ENCODE results near the gene DCDC1. TPM values are rescaled to one million over a fixed set of nuclear protein-coding genes. Genes with fewer than 3 reads are reported as not detected.

The DCDC1 gene
- total RNA-seq, 2 experiments from 2014 or later = not detected

DNA sequence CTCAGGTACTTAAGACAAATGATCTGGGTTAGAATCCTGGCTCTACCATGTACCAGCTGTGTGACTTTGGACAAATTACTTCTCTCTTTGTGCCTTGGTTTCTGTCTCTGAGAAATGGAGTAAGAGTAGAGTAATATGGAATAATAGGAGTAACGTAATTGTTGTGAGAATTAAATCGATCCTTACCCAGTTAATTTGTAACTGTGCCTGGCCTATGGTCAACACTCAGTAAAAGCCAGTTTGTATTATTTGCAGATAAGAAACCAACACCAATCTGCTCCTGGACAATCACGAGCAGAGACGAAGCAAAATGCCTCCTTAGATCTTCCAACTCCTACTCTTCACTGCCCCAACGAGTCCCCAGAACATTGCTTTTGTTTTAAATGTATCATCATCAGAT, 266.7 kb downstream of the DCDC1 start:
- Mint-ChIP-seq H3K9me3 (no peaks in the 10 kb centered on the region), H3K27me3 (no peaks in the 10 kb centered on the region), H3K4me3 (no peak overlapping the region), H3K27ac (no peak overlapping the region), H3K36me3 (ENCODE audit: low read depth) (no peaks in the 10 kb centered on the region), H3K4me1 (no peaks in the 10 kb centered on the region)
- CTCF ChIA-PET = no interaction called here
- POLR2A ChIA-PET = no interaction called here
- DNase-seq = no peak

DNA sequence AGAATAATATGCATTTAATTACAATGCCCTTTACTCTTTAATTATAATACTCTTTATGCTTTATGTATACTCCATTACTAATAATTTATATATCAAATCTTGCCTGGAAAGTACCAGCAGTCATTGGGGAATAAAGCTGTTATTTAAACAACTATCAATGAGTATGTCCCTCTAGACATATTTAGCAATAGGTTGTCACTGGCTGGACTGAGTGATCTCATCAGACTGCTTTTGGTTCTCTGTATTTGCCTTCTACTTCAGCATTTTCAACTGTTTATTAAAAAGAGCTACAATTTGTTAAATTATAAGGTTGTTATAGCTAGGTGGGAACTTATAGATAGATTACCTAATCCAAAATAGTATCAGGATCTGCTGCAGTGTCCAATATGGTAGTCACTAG, 267.2 kb downstream of the DCDC1 start:
- no peak for DNase-seq
- Mint-ChIP-seq H3K4me1 (no peaks in the 10 kb centered on the region), H3K4me3 (no peak overlapping the region), H3K27me3 (no peaks in the 10 kb centered on the region), H3K9me3 (no peaks in the 10 kb centered on the region), H3K36me3 (ENCODE audit: low read depth) (no peaks in the 10 kb centered on the region), H3K27ac (no peak overlapping the region)
- POLR2A ChIA-PET = no interaction called here
- CTCF ChIA-PET = no interaction called here

DNA sequence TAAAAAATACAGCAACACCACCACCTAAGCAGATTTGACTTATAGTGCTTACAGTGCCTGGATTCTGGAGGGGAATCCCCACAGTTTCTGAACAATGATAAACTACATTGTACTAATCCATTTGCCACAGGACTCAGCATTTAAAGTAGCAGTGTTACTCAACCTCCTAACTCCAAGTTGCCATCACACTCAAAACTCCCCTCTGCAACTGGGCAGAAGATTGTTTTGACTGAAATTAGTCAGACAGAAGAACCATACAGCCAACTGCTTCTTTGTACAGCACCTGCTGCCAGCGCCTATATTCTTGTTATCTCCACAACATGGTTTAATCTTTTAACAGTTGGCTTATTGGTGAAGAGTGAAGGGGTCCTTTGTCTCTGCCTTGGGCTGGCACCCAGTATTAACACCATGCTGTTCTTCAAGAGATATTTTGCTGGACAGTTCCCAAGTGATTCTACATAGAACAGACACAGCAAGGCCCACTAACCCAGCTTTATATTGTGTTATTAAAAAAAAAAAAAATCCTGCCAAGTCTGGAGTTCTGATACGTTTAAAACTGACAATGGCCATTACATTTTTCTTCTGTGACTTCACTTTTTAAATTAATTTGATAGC, 273.2 kb downstream of the DCDC1 start:
- H3K4me1 Mint-ChIP-seq = no peaks in the 10 kb centered on the region
- H3K9me3 Mint-ChIP-seq = no peaks in the 10 kb centered on the region
- no peaks in the 10 kb centered on the region for H3K36me3 Mint-ChIP-seq (ENCODE audit: low read depth)
- H3K4me3 Mint-ChIP-seq = no peak overlapping the region
- H3K27ac Mint-ChIP-seq = no peak overlapping the region
- no peaks in the 10 kb centered on the region for H3K27me3 Mint-ChIP-seq
- DNase-seq = no peak
- ChIA-PET POLR2A (no interaction called here), CTCF (no interaction called here)

DNA sequence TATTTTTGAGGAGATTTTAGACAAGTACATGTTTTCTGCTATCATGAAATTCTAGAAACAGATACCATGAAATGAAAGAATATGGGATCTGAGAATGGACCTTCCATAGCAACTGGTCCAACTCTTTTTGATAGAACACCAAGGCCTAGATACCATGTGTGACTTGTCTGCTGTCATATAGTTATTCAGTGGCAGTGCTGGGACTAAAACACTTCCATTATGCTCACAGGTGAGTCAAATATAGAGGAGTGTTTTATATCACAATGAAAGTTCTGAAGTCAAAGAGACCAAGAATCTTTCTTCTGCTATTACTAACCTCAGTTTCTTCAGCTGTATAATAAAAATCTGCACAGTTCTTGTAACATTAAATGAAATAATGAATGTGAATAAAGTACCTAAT, 276.9 kb downstream of the DCDC1 start:
- CTCF ChIA-PET = no interaction called here
- Mint-ChIP-seq H3K4me1 (no peaks in the 10 kb centered on the region), H3K36me3 (ENCODE audit: low read depth) (no peaks in the 10 kb centered on the region), H3K9me3 (peaks cover 14% of the 10 kb centered on the region), H3K27me3 (no peaks in the 10 kb centered on the region), H3K27ac (no peak overlapping the region), H3K4me3 (no peak overlapping the region)
- POLR2A ChIA-PET = no interaction called here
- DNase-seq = no peak

DNA sequence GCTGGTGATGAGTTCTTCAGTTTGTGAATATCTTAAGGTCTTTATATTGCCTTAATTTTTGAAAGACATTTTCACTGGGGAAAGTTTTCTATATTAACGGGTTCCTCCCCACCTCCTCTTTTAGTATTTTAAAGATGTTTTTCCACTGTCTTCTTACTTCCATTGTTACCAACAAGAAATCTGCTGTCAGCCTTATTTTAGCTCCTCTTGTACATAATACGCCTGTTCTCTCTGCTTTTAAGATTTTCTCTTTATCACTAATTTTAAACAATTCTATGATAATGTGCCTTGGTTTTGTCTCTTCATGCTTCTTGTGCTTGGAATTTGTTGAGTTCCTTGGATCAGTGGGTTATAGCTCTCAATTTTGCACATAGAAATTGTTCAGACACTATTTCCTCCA, 280.4 kb downstream of the DCDC1 start:
- no peaks in the 10 kb centered on the region for H3K36me3 Mint-ChIP-seq (ENCODE audit: low read depth)
- H3K4me3 Mint-ChIP-seq = no peak overlapping the region
- H3K27me3 Mint-ChIP-seq = no peaks in the 10 kb centered on the region
- no peaks in the 10 kb centered on the region for H3K4me1 Mint-ChIP-seq
- DNase-seq = no peak
- ChIA-PET CTCF (no interaction called here), POLR2A (no interaction called here)
- no peak overlapping the region for H3K27ac Mint-ChIP-seq
- H3K9me3 Mint-ChIP-seq = peaks cover 17% of the 10 kb centered on the region

DNA sequence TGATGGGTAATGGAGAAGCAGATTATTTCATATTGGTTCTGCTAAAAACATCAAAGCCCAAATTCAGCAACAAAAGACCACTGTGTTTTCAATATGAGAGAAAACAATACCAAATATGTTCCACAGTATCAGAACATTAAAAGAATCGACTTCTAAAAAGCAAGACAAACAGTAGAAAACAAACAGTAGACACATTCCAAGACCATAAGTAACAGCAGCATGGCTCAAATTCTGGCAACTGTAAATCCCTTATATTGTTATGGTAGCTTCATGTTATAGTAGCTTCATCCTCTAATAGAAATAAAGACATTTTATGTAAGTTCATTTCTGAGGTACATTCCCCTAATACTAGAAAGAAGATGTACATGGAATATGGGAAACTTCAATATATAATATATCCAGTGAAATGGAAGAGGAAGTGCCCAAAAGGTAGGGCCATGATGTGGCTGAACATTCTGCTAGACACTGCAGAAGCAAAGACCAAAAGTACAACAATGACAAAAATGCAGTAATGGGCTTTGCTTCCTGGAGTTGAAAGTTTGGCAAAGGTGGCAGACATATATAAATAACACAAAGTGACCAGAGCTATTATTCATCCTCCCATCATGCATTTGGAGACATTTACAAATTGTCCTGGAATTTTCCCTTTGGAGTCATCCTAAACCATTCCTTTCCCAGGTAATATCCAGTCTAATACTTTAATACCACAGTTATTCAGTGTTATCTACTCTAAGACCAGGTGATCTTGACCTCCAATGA, 299.9 kb downstream of the DCDC1 start:
- POLR2A ChIA-PET = no interaction called here

DNA sequence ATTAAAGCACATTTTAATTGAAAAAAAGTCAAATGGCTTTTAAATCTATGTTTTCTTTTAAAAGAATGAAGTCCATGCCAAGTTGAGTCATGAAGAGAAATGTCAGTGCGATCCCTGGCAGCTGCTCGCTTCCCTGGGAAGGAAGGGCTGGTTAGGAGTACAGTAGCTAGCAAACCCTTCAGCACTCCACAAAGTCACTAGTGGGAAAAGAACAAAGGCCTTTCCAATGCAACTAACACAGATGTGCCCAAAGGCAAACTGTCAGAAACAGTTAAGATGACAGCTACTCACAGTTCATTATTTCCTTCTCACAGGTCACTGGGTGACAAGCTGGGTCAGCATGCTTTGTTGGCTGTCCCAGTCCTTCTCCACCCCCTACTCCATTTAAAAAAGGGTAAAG, 308.7 kb downstream of the DCDC1 start:
- CTCF ChIA-PET = no interaction called here

More for the DNA sequence above, 299.9 kb downstream of the DCDC1 start:
- Mint-ChIP-seq H3K36me3 (ENCODE audit: low read depth) (no peaks in the 10 kb centered on the region), H3K27ac (no peak overlapping the region), H3K4me3 (no peak overlapping the region), H3K9me3 (no peaks in the 10 kb centered on the region), H3K27me3 (no peaks in the 10 kb centered on the region), H3K4me1 (no peaks in the 10 kb centered on the region)
- DNase-seq = no peak
- CTCF ChIA-PET = no interaction called here

DNA sequence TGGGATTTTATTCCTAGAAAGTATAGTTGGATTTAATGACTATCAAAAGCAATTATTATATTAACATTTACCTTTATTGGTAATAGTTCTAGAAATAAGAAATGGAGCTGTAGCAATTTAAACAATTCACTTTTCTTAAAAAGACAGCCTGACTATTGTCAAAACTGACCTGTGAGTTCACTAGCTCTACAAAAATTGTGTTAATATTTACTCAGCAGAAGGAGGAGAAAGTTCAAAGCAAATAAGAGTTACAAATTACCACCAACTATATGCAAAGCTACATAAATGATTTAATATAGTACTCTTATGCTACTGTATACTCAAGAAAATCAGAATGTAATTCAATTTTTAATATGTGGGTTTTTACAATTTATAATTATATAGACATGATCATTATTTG, 310.0 kb downstream of the DCDC1 start:
- ChIA-PET POLR2A (no interaction called here), CTCF (interaction anchor here (0.5 kb wide), 1 partner anchor 14 kb away, joined by 3 read pairs; no protein-coding TSS in a partner anchor)
- Mint-ChIP-seq H3K4me3 (no peak overlapping the region), H3K4me1 (no peaks in the 10 kb centered on the region), H3K36me3 (ENCODE audit: low read depth) (no peaks in the 10 kb centered on the region), H3K27ac (no peak overlapping the region), H3K9me3 (no peaks in the 10 kb centered on the region), H3K27me3 (no peaks in the 10 kb centered on the region)
- DNase-seq = no peak

More for the DNA sequence above, 308.7 kb downstream of the DCDC1 start:
- Mint-ChIP-seq H3K27ac (no peak overlapping the region), H3K9me3 (no peaks in the 10 kb centered on the region), H3K36me3 (ENCODE audit: low read depth) (no peaks in the 10 kb centered on the region), H3K4me1 (no peaks in the 10 kb centered on the region), H3K27me3 (no peaks in the 10 kb centered on the region), H3K4me3 (no peak overlapping the region)
- DNase-seq = no peak
- POLR2A ChIA-PET = no interaction called here

DNA sequence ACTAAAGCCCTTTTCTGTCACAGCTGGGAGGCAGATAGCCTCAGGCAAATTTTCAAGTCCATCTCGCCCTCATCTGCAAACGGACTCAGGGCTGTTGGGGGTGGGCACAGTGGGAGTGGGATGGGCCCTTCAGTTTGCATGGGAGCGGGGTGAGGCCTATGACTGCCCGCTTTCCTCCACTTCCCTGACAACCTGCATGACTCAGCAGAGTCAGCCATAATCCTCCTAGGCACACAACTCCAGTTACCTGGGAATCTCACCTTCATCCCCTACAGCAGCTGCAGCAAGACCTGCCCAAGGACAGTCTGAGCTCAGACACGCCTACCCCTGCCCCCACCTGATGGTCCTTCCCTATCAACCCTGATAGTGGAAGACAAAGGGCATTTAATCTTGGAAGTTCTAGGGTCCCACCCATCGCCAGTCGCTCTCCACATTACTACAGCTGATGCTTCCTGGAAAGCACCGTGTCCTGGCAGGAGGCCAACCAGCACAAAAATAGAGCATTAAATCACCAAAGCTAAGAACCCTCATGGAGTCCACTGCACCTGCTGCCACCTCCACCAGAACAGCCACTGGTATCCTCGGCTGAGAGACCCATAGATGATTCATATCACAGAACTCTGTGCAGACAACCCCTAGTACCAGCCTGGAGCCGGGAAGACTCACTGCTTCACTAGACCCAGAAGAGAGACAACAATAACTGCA, 319.3 kb downstream of the DCDC1 start:
- Mint-ChIP-seq H3K4me1 (no peaks in the 10 kb centered on the region), H3K36me3 (ENCODE audit: low read depth) (no peaks in the 10 kb centered on the region), H3K4me3 (no peak overlapping the region), H3K27ac (no peak overlapping the region), H3K9me3 (no peaks in the 10 kb centered on the region), H3K27me3 (no peaks in the 10 kb centered on the region)
- no peak for DNase-seq
- ChIA-PET POLR2A (no interaction called here), CTCF (no interaction called here)

DNA sequence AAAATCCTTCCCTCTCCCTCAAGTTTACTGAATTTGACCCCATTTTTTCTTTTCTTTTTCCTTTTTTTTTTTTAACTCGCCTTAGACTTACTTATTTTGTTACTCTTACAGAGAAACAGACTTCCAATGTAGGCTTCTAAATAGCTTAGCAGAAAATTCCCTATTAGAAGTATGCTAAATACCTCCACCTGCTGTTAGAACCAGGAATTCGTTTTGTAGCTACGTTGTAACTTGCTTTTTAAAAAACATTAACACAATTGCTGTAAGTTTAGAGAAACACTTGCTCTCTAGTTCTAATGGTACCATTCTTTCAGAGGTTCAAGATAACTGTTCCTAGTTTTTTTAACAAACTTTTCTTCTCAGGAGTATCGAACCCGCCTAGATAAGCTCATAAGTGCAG, 324.2 kb downstream of the DCDC1 start:
- no peak for DNase-seq
- no peak overlapping the region for H3K4me3 Mint-ChIP-seq
- ChIA-PET CTCF (interaction anchor here (0.7 kb wide), 1 partner anchor 14 kb away, joined by 3 read pairs; no protein-coding TSS in a partner anchor), POLR2A (no interaction called here)
- no peaks in the 10 kb centered on the region for H3K27me3 Mint-ChIP-seq
- H3K4me1 Mint-ChIP-seq = no peaks in the 10 kb centered on the region
- H3K36me3 Mint-ChIP-seq (ENCODE audit: low read depth) = no peaks in the 10 kb centered on the region
- H3K9me3 Mint-ChIP-seq = no peaks in the 10 kb centered on the region
- H3K27ac Mint-ChIP-seq = no peak overlapping the region

DNA sequence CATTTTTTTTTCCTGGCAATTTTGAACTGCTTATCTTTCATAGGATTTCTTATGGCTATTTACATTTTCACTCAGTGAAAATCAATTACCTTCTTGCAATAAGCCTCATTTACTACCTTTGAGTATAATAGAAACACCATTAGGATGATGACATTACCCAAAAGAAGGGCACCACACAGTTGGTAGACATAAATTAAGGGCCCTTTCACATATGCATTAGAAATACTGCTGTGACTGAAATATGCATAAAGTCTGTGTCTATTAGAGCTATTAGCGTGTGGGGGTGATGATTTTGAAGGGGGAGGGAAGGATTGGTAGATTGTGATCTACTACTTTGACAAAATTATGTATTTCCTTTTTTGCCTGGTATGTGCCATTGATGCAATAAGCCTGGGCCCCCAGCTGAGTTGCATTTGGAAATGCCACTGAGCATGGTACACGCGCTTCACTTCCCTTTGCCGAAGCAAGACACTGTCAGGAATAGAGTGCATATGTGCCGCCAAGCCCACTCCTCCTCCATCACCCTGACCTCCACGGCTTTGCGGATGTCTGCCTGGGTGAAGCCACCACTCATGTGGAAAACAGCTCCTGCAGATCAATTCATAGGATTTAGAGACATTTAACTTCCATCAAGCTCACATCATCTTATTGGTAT, 339.3 kb downstream of the DCDC1 start:
- no peak overlapping the region for H3K27ac Mint-ChIP-seq
- ChIA-PET CTCF (no interaction called here), POLR2A (no interaction called here)
- H3K27me3 Mint-ChIP-seq = no peaks in the 10 kb centered on the region
- no peaks in the 10 kb centered on the region for H3K9me3 Mint-ChIP-seq
- no peaks in the 10 kb centered on the region for H3K36me3 Mint-ChIP-seq (ENCODE audit: low read depth)
- H3K4me3 Mint-ChIP-seq = no peak overlapping the region
- no peaks in the 10 kb centered on the region for H3K4me1 Mint-ChIP-seq
- DNase-seq = no peak

DNA sequence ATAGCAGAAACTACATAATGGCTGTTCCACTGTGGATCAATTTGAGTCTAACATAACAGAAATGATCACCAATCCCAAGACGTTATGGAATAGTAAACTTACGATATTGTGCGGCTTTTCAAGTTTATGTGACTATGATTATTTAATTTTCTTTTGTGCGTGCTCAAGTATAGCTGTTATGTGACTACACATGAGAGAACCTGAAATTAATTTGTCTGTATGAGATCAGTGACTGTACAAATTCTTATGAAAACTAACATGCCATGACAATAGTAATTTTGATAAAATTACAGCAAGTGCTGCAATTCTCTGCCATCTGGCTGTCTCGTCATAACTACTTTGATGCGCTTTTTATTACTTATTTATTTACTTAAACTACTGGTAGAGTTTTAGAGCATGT, 343.2 kb downstream of the DCDC1 start:
- Mint-ChIP-seq H3K4me1 (no peaks in the 10 kb centered on the region), H3K4me3 (no peak overlapping the region), H3K36me3 (ENCODE audit: low read depth) (no peaks in the 10 kb centered on the region), H3K9me3 (no peaks in the 10 kb centered on the region), H3K27me3 (no peaks in the 10 kb centered on the region), H3K27ac (no peak overlapping the region)
- POLR2A ChIA-PET = no interaction called here
- no peak for DNase-seq
- CTCF ChIA-PET = no interaction called here

DNA sequence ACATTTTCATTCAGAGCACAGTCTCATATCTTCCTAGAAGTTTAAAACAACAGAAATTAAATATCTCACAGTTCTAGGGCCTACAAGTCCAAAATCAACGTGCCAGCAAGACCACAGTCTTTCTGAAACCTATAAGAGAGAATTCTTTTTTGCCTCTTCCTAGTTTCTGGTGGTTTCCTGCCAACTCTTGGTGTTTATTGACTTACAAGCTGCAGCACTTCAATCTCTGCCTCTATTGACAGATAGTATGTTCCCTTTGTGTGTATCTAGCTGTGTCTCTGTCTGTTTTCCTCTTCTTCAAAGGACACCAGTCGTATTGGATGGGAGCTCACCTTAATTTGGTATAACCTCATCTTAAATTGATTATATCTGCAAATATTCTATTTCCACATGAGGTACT, 347.5 kb downstream of the DCDC1 start:
- Mint-ChIP-seq H3K27ac (no peak overlapping the region), H3K9me3 (no peaks in the 10 kb centered on the region), H3K4me1 (no peaks in the 10 kb centered on the region), H3K27me3 (no peaks in the 10 kb centered on the region), H3K36me3 (ENCODE audit: low read depth) (no peaks in the 10 kb centered on the region), H3K4me3 (no peak overlapping the region)
- ChIA-PET POLR2A (no interaction called here), CTCF (no interaction called here)
- no peak for DNase-seq
